ENCODE data around the gene WDR47.
"Not testable (repeated sequence)": the region's sequence is repeated elsewhere in the genome, so short reads cannot be mapped to it uniquely, and the experiment has no call there.

Gene WDR47

GRCh38 chr1:109060707-109061106 lies 18.8 kb upstream of the WDR47 start:
- no peak for TF ChIP-seq EZH2phosphoT487 (IDR thresholded peaks at IDR 0.05; ENCODE audit: low read length)
- TF ChIP-seq CTCF (IDR thresholded peaks at IDR 0.05; ENCODE audit: low read length), result no peak
- TF ChIP-seq EZH2 (optimal IDR thresholded peaks at IDR 0.05; ENCODE audit: low read depth, low read length), result no peak
- H4K20me1 ChIP-seq (ENCODE audit: insufficient read depth, low read length), result no peaks in the 10 kb centered on the region
- H3K27me3 ChIP-seq (replicated peaks; ENCODE audit: insufficient read depth, low read length), result no peaks in the 10 kb centered on the region
- H3K4me3 ChIP-seq (ENCODE audit: low read length), result no peak overlapping the region
- DNase-seq, result no peak
- no peak overlapping the region for H2AFZ ChIP-seq (ENCODE audit: low read length)
- no peaks in the 10 kb centered on the region for H3K9me2 ChIP-seq (replicated peaks; ENCODE audit: insufficient read depth, low read length)
- H3K27ac ChIP-seq (ENCODE audit: low read length), result no peak overlapping the region
- no peaks in the 10 kb centered on the region for H3K79me2 ChIP-seq (ENCODE audit: low read length)
- H3F3A ChIP-seq (ENCODE audit: insufficient read depth, low read length), result no peaks in the 10 kb centered on the region
- no peaks in the 10 kb centered on the region for H3K9me3 ChIP-seq (replicated peaks; ENCODE audit: insufficient read depth, low read length)
- H3K36me3 ChIP-seq (replicated peaks; ENCODE audit: insufficient read depth, low read length), result no peaks in the 10 kb centered on the region
- no peaks in the 10 kb centered on the region for H3K4me1 ChIP-seq (ENCODE audit: low read length)
- H3K9ac ChIP-seq (ENCODE audit: low read length), result no peak overlapping the region
- H3K4me2 ChIP-seq (ENCODE audit: low read depth, low read length), result no peak overlapping the region

GRCh38 chr1:109059026-109059425 lies 17.1 kb upstream of the WDR47 start:
- Histone ChIP-seq H3K4me2 (ENCODE audit: low read depth, low read length) (no peak overlapping the region), H3F3A (ENCODE audit: insufficient read depth, low read length) (no peaks in the 10 kb centered on the region), H3K27ac (ENCODE audit: low read length) (no peak overlapping the region), H3K4me3 (ENCODE audit: low read length) (no peak overlapping the region), H3K27me3 (replicated peaks; ENCODE audit: insufficient read depth, low read length) (no peaks in the 10 kb centered on the region), H3K36me3 (replicated peaks; ENCODE audit: insufficient read depth, low read length) (no peaks in the 10 kb centered on the region), H3K4me1 (ENCODE audit: low read length) (no peaks in the 10 kb centered on the region), H3K9me2 (replicated peaks; ENCODE audit: insufficient read depth, low read length) (no peaks in the 10 kb centered on the region), H3K9me3 (replicated peaks; ENCODE audit: insufficient read depth, low read length) (no peaks in the 10 kb centered on the region), H3K9ac (ENCODE audit: low read length) (no peak overlapping the region), H2AFZ (ENCODE audit: low read length) (no peak overlapping the region), H3K79me2 (ENCODE audit: low read length) (no peaks in the 10 kb centered on the region), H4K20me1 (ENCODE audit: insufficient read depth, low read length) (no peaks in the 10 kb centered on the region)
- no peak for DNase-seq
- TF ChIP-seq EZH2phosphoT487 (IDR thresholded peaks at IDR 0.05; ENCODE audit: low read length) (no peak), EZH2 (optimal IDR thresholded peaks at IDR 0.05; ENCODE audit: low read depth, low read length) (no peak), CTCF (IDR thresholded peaks at IDR 0.05; ENCODE audit: low read length) (no peak)

GRCh38 chr1:109056064-109056463 lies 14.2 kb upstream of the WDR47 start:
- Histone ChIP-seq H3K27me3 (replicated peaks; ENCODE audit: insufficient read depth, low read length) (no peaks in the 10 kb centered on the region), H3K9me3 (replicated peaks; ENCODE audit: insufficient read depth, low read length) (no peaks in the 10 kb centered on the region), H3K79me2 (ENCODE audit: low read length) (no peaks in the 10 kb centered on the region), H3K36me3 (replicated peaks; ENCODE audit: insufficient read depth, low read length) (no peaks in the 10 kb centered on the region), H3K9ac (ENCODE audit: low read length) (no peak overlapping the region), H3K4me3 (ENCODE audit: low read length) (no peak overlapping the region), H4K20me1 (ENCODE audit: insufficient read depth, low read length) (no peaks in the 10 kb centered on the region), H3K9me2 (replicated peaks; ENCODE audit: insufficient read depth, low read length) (no peaks in the 10 kb centered on the region), H2AFZ (ENCODE audit: low read length) (no peak overlapping the region), H3K4me1 (ENCODE audit: low read length) (no peaks in the 10 kb centered on the region), H3F3A (ENCODE audit: insufficient read depth, low read length) (no peaks in the 10 kb centered on the region), H3K4me2 (ENCODE audit: low read depth, low read length) (no peak overlapping the region), H3K27ac (ENCODE audit: low read length) (no peak overlapping the region)
- no peak for TF ChIP-seq CTCF (IDR thresholded peaks at IDR 0.05; ENCODE audit: low read length)
- no peak for TF ChIP-seq EZH2phosphoT487 (IDR thresholded peaks at IDR 0.05; ENCODE audit: low read length)
- TF ChIP-seq EZH2 (optimal IDR thresholded peaks at IDR 0.05; ENCODE audit: low read depth, low read length), result no peak
- no peak for DNase-seq

GRCh38 chr1:109052145-109052544 lies 10.2 kb upstream of the WDR47 start:
- not testable (repeated sequence) for H3K4me3 ChIP-seq (ENCODE audit: low read length); H3K27me3 ChIP-seq (replicated peaks; ENCODE audit: insufficient read depth, low read length); H4K20me1 ChIP-seq (ENCODE audit: insufficient read depth, low read length); H3K36me3 ChIP-seq (replicated peaks; ENCODE audit: insufficient read depth, low read length); H3K79me2 ChIP-seq (ENCODE audit: low read length); H3K9ac ChIP-seq (ENCODE audit: low read length); H3F3A ChIP-seq (ENCODE audit: insufficient read depth, low read length); H2AFZ ChIP-seq (ENCODE audit: low read length); H3K9me2 ChIP-seq (replicated peaks; ENCODE audit: insufficient read depth, low read length); DNase-seq; H3K4me1 ChIP-seq (ENCODE audit: low read length); H3K4me2 ChIP-seq (ENCODE audit: low read depth, low read length); H3K27ac ChIP-seq (ENCODE audit: low read length); H3K9me3 ChIP-seq (replicated peaks; ENCODE audit: insufficient read depth, low read length)
